Endothelial cell (in vitro differentiated cells): Measurements from ENCODE around the gene TRPV4. TPM values are rescaled to one million over a fixed set of nuclear protein-coding genes. Genes with fewer than 3 reads are reported as not detected.

Source experiments
- DNase-seq: peaks from one replicate; pipeline ENCODE4 v3.0.0; 2021; ENCODE audit warnings: low spot score
- H3K27ac Mint-ChIP-seq: one replicate; pipeline ENCODE4 v1.8.0; 2021; ENCODE audit warnings: mixed read lengths, inconsistent platforms; ENCODE audit not compliant: unreplicated experiment
- H3K27me3 Mint-ChIP-seq: one replicate; pipeline ENCODE4 v1.8.0; 2021; ENCODE audit warnings: mild to moderate bottlenecking, moderate library complexity, mixed read lengths, inconsistent platforms; ENCODE audit not compliant: unreplicated experiment
- H3K36me3 Mint-ChIP-seq: one replicate; pipeline ENCODE4 v1.8.0; 2021; ENCODE audit warnings: mild to moderate bottlenecking, low read depth, mixed read lengths, inconsistent platforms; ENCODE audit not compliant: unreplicated experiment
- H3K4me1 Mint-ChIP-seq: one replicate; pipeline ENCODE4 v1.8.0; 2021; ENCODE audit warnings: mild to moderate bottlenecking, mixed read lengths, inconsistent platforms; ENCODE audit not compliant: unreplicated experiment
- H3K4me3 Mint-ChIP-seq: one replicate; pipeline ENCODE4 v1.8.0; 2021; ENCODE audit warnings: mild to moderate bottlenecking, mixed read lengths, inconsistent platforms; ENCODE audit not compliant: unreplicated experiment
- H3K9me3 Mint-ChIP-seq: one replicate; pipeline ENCODE4 v1.8.0; 2021; ENCODE audit warnings: mixed read lengths, inconsistent platforms; ENCODE audit not compliant: unreplicated experiment
- CTCF ChIP-seq: fragments of 200-600 bp; sonication (generic); IDR thresholded peaks from one replicate; pipeline ENCODE4 v1.5.0; 2021; ENCODE audit warnings: antibody characterized with exemption; ENCODE audit not compliant: unreplicated experiment
- total RNA-seq: library from RNA; stranded (reverse); fragmentation: NEBNext Ultra II Directional; extraction: Animal tissue kit (Norgen Biotek cat#: 25700); gene quantifications from one replicate; pipeline ENCODE4 v1.2.1, GENCODE V29; 2021; ENCODE audit not compliant: unreplicated experiment

Gene TRPV4
- total RNA-seq, 1 donor from 2014 or later: 7.0 TPM

GRCh38 chr12:109796057-109796456 is 37.1 kb downstream of the TRPV4 start:
- Mint-ChIP-seq H3K4me1 (no peaks in the 10 kb centered on the region), H3K36me3 (peaks cover 14% of the 10 kb centered on the region), H3K27me3 (peaks cover 4% of the 10 kb centered on the region), H3K27ac (no peak overlapping the region), H3K9me3 (no peaks in the 10 kb centered on the region), H3K4me3 (no peak overlapping the region)
- no peak for TF ChIP-seq CTCF
- no peak for DNase-seq

GRCh38 chr12:109795023-109795422 is 38.2 kb downstream of the TRPV4 start:
- no peak overlapping the region for H3K27ac Mint-ChIP-seq
- H3K9me3 Mint-ChIP-seq: no peaks in the 10 kb centered on the region
- H3K4me3 Mint-ChIP-seq: no peak overlapping the region
- no peaks in the 10 kb centered on the region for H3K4me1 Mint-ChIP-seq
- H3K27me3 Mint-ChIP-seq: peaks cover 4% of the 10 kb centered on the region
- no peak for TF ChIP-seq CTCF
- DNase-seq: no peak
- H3K36me3 Mint-ChIP-seq: peaks cover 16% of the 10 kb centered on the region

GRCh38 chr12:109793826-109794501 is 39.2 kb downstream of the TRPV4 start:
- DNase-seq: no peak
- TF ChIP-seq CTCF: no peak
- H3K27ac Mint-ChIP-seq: no peak overlapping the region

GRCh38 chr12:109793411-109793810 is 39.8 kb downstream of the TRPV4 start:
- H3K27me3 Mint-ChIP-seq: peaks cover 1% of the 10 kb centered on the region
- peak overlapping the region; percentile 60 for H3K4me3 Mint-ChIP-seq
- TF ChIP-seq CTCF: no peak
- no peak for DNase-seq
- no peaks in the 10 kb centered on the region for H3K4me1 Mint-ChIP-seq
- H3K9me3 Mint-ChIP-seq: no peaks in the 10 kb centered on the region
- peaks cover 23% of the 10 kb centered on the region for H3K36me3 Mint-ChIP-seq
- no peak overlapping the region for H3K27ac Mint-ChIP-seq

More at GRCh38 chr12:109793826-109794501, 39.2 kb downstream of the TRPV4 start:
- H3K4me3 Mint-ChIP-seq: peak overlapping the region; percentile 60
- peaks cover 22% of the 10 kb centered on the region for H3K36me3 Mint-ChIP-seq
- no peaks in the 10 kb centered on the region for H3K4me1 Mint-ChIP-seq
- H3K9me3 Mint-ChIP-seq: no peaks in the 10 kb centered on the region
- H3K27me3 Mint-ChIP-seq: peaks cover 2% of the 10 kb centered on the region

GRCh38 chr12:109792992-109793391 is 40.2 kb downstream of the TRPV4 start:
- Mint-ChIP-seq H3K36me3 (peaks cover 23% of the 10 kb centered on the region), H3K9me3 (no peaks in the 10 kb centered on the region), H3K4me1 (no peaks in the 10 kb centered on the region), H3K4me3 (no peak overlapping the region), H3K27ac (no peak overlapping the region), H3K27me3 (peaks cover 1% of the 10 kb centered on the region)
- no peak for DNase-seq
- TF ChIP-seq CTCF: no peak
